T-helper 2 cell treated with Interferon-gamma antibody and Interleukin-4, amounts not matched to agents 5 μg/mL and 100 μg/mL, for 36 hours (primary cell): ENCODE data around the gene TRRAP.
"Not testable (repeated sequence)": the region's sequence is repeated elsewhere in the genome, so short reads cannot be mapped to it uniquely, and the experiment has no call there.

ENCODE experiments used
- DNase-seq: peaks from one replicate; pipeline ENCODE4 v3.0.0; 2021; ENCODE audit warnings: low spot score
- H3K27ac Mint-ChIP-seq: one replicate; pipeline ENCODE4 v1.8.0; 2021; ENCODE audit warnings: mild to moderate bottlenecking, mixed read lengths
- H3K27me3 Mint-ChIP-seq: one replicate; pipeline ENCODE4 v1.8.0; 2021; ENCODE audit warnings: low read depth, mixed read lengths
- H3K36me3 Mint-ChIP-seq: one replicate; pipeline ENCODE4 v1.8.0; 2021; ENCODE audit warnings: low read depth, mixed read lengths
- H3K4me1 Mint-ChIP-seq: one replicate; pipeline ENCODE4 v1.8.0; 2021; ENCODE audit warnings: low read depth, mixed read lengths
- H3K4me3 Mint-ChIP-seq: one replicate; pipeline ENCODE4 v1.8.0; 2022; ENCODE audit warnings: mild to moderate bottlenecking, moderate library complexity, mixed read lengths
- H3K9me3 Mint-ChIP-seq: one replicate; pipeline ENCODE4 v1.8.0; 2021; ENCODE audit warnings: mixed read lengths

The TRRAP gene

DNA sequence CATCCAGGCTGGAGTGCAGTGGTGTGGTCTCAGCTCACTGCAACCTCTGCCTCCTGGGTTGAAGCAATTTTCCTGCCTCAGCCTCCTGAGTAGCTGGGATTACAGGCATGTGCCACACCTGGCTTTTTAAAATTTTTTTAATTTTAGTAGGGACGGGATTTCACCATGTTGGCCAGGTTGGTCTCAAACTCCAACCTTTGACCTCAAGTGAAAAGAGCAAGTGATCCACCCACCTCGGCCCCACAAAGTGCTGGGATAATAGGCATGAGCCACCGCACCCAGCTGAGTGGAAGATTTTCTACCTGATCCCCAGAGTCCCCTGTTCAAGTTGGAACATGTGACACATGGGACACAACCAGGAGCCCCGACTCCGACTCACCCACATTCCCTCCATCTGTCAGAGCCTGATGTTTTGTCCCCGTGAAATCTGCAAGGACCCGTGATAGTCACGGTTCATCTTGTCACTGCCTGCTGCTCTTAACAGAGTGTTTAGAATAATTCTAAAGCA lies 161.1 kb downstream of the TRRAP start:
- Mint-ChIP-seq H3K27me3 (no peaks in the 10 kb centered on the region), H3K4me3 (no peak overlapping the region), H3K9me3 (no peaks in the 10 kb centered on the region), H3K27ac (no peak overlapping the region), H3K36me3 (peaks cover 62% of the 10 kb centered on the region), H3K4me1 (no peaks in the 10 kb centered on the region)
- DNase-seq, result no peak

DNA sequence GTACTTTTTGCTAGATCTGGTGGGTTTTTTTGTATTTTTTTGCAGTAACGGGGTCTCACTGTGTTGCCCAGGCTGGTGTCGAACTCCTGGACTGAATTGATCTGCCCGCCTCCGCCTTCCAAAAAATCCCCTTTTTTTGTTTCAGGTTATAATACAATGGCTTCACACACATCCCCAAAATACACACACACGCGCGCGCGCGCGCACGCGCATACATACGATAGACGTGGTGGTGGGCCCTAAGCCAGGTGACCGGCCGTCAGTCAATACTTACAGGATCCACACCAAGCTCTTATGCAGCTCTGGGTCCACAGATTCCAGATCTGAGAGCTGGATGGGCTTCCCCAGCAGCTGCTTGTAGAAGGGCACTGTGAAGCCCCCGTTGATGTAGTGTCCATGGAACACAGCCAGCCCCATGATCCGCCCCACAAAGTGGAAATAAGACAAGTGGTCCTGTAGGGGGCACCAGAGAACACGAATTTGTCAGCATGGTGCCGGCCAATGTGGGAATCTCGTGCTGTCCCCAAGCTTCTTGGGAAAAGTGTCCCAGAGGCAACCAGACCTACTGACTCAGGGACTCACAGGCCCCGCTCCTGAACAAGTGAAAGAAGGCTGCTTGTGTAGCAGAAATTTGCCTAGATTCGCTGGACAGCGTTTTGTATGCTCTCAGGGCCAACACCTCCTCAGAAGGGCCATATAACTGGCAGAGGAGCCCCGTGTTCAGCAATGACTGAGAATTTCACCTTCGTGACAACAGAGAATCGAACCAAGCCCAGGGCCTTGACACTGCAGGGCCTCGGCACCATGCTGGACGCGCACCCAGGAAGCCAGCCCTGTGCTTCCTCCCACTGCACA lies 162.0 kb downstream of the TRRAP start:
- Mint-ChIP-seq H3K27ac (no peak overlapping the region), H3K36me3 (peaks cover 60% of the 10 kb centered on the region), H3K27me3 (no peaks in the 10 kb centered on the region), H3K4me1 (no peaks in the 10 kb centered on the region), H3K4me3 (no peak overlapping the region), H3K9me3 (no peaks in the 10 kb centered on the region)
- peak; percentile 21 for DNase-seq

DNA sequence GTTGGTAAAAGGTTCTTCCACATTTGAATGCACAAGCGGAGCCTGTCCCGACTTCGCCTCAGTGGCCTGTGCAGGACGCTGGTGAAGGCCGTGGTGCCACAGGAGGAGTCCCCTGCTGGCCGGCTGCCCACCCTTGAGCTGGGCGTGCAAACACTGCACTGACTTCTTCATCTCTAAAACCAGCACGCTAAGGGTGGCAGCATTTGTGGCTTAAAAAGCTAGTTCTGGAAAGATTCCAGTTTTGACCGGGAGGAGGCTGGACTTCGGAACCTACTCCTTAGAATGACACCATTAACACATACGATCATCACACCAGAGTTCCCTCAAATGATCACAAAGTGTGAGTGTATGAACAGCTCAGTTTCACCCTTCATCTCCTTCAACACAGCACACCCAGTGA lies 163.2 kb downstream of the TRRAP start:
- no peak for DNase-seq
- Mint-ChIP-seq H3K27ac (peak overlapping the region; percentile 20), H3K4me3 (no peak overlapping the region), H3K9me3 (no peaks in the 10 kb centered on the region), H3K4me1 (no peaks in the 10 kb centered on the region), H3K36me3 (peaks cover 57% of the 10 kb centered on the region), H3K27me3 (no peaks in the 10 kb centered on the region)

DNA sequence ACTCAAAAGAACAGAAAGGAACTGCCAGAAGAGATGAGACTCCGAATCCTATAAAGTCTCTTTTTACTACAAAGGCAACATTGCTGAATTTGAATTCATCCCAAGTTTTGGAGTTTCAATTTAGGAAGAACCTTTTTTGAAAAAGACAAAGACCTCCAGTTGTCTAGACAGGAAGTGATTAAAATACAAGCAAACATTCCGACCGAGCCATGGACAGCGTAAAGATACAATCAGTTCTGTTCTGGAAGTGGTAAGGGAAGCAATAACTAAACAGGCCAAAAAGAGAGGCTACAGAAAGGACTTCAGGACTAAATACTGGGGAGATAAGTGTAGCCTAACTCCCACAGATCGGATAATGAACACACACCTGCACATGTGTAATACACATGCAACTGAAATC lies 164.6 kb downstream of the TRRAP start:
- Mint-ChIP-seq H3K27me3 (no peaks in the 10 kb centered on the region), H3K4me3 (no peak overlapping the region), H3K9me3 (no peaks in the 10 kb centered on the region), H3K4me1 (no peaks in the 10 kb centered on the region), H3K36me3 (peaks cover 49% of the 10 kb centered on the region), H3K27ac (peak overlapping the region; percentile 43)
- no peak for DNase-seq

DNA sequence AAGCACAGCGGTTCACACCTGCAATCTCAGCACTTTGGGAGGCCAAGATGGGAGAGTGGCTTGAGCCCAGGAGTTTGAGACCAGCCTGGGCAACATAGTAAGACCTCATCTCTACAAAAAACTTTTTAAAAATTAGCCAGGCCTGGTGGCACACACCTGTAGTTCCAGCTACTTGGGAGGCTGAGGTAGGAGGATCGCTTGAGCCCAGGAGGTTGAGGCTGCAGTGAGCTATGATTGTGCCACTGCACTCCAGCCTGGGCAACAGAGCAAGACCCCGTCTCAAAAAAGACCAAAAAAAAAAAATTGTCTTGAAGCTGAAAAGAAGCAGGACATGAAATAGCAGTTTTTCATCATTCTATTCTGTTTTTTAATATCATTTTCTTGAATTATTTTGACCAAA lies 166.5 kb downstream of the TRRAP start:
- H3K4me3 Mint-ChIP-seq, H3K27ac Mint-ChIP-seq, DNase-seq, H3K27me3 Mint-ChIP-seq, H3K4me1 Mint-ChIP-seq, H3K9me3 Mint-ChIP-seq: not testable (repeated sequence)
- H3K36me3 Mint-ChIP-seq, result peaks cover 47% of the 10 kb centered on the region

DNA sequence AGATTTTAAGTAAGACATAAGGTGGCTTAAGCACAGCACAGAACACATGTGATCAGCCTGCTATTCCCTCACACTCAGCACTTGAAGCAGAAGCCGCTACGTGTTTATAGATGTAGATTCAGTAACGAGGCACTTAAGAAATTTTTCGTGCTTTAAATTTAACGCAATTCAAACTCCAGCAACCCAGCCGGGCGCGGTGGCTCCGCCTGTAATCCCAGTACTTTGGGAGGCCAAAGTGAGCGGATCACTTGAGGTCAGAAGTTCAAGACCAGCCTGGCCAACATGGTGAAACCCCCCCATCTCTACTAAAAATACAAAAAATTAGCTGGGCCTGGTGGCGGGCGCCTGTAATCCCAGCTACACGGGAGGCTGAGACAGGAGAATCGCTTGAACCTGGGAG lies 167.9 kb downstream of the TRRAP start:
- H3K27me3 Mint-ChIP-seq, H3K4me1 Mint-ChIP-seq, H3K27ac Mint-ChIP-seq, H3K4me3 Mint-ChIP-seq, DNase-seq, H3K9me3 Mint-ChIP-seq: not testable (repeated sequence)
- H3K36me3 Mint-ChIP-seq, result peaks cover 48% of the 10 kb centered on the region

DNA sequence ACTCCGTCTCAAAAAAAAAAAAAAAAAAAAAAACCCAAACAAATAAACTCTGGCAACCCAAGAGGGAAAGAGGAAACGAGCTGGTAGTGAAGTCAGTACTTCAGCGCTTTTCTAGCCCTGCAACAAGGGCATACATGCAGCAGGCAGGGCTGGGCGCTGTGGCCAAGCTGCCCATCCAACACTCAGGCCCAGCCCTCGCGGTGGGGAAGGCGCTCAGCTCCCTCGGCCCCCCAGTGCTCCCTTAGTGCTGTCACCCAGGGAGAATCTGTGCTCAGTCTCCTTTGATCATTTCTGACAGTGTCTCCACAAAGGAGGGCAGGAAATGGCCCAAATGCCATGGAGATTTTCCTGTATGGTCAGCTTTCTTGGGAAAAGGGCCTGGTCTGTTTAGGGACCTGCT lies 168.4 kb downstream of the TRRAP start:
- Mint-ChIP-seq H3K4me3 (no peak overlapping the region), H3K9me3 (no peaks in the 10 kb centered on the region), H3K4me1 (no peaks in the 10 kb centered on the region), H3K36me3 (peaks cover 49% of the 10 kb centered on the region), H3K27me3 (no peaks in the 10 kb centered on the region), H3K27ac (no peak overlapping the region)
- no peak for DNase-seq

DNA sequence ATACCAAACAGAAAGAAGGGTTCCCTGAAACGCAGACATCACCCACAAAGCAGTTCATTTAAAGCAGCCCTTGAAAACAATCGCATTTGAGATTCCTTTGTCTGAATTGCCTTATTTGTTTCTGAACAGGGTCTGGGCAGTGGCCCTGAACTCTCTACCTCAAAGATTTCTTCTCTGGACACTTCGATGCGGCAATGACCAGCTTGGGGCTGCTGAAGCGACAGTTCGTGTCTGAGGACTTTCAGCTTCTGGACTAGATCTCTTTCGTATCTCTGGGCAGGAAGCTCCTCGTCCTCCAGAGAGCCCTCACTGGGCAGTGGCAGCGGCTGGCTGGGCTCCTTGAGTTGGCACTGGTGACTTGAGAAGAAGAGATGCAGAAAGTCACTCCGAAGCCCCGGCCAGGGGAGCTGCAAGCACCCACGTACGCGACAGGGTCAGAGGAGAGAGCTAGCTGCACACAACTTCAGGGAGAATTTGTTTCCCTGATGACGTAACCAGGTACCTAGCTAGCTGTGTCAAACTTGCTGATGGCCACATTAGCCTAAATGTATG lies 169.3 kb downstream of the TRRAP start:
- H3K27ac Mint-ChIP-seq, result no peak overlapping the region
- H3K9me3 Mint-ChIP-seq, result no peaks in the 10 kb centered on the region
- no peak for DNase-seq
- H3K4me1 Mint-ChIP-seq, result no peaks in the 10 kb centered on the region
- no peak overlapping the region for H3K4me3 Mint-ChIP-seq
- H3K27me3 Mint-ChIP-seq, result no peaks in the 10 kb centered on the region
- H3K36me3 Mint-ChIP-seq, result peaks cover 51% of the 10 kb centered on the region

DNA sequence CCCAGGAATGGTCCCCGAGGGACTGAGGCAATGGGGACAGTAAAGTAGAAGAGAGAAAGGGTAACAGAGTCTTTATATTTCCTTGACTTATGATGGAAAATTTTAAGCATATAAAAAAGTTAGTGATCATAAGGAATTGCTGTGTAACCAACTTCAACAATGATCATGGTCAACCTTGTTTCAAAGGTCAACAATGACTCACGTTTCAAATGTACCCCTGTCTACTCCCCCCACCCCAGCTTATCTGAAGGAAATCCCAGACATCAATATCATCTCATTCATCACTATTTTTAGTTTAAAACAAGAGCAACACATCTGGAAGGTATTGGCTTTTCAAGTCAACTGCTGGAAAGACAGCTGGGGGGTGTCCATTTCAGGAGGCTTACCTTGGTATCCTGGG lies 172.6 kb downstream of the TRRAP start:
- no peak for DNase-seq
- Mint-ChIP-seq H3K27ac (no peak overlapping the region), H3K4me1 (no peaks in the 10 kb centered on the region), H3K27me3 (no peaks in the 10 kb centered on the region), H3K9me3 (no peaks in the 10 kb centered on the region), H3K4me3 (no peak overlapping the region), H3K36me3 (peaks cover 44% of the 10 kb centered on the region)

DNA sequence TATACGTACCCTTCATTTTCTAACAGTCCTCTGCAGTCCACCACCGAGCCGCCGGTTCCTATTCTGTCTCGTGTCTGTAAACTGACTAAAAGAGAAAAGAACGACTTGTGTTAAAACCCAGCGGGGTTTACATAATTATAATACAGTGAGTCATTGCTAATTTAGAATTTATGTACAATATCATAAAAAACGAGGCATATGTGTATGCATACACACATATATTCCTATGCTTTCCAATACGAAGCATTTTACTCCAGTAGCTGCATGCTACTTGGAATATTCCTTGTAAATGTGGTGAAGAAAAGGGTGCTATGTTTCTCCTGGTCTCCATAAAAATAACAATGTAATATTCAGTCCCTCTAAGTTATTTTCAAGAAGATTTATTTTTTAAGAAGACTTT lies 176.4 kb downstream of the TRRAP start:
- Mint-ChIP-seq H3K4me3 (no peak overlapping the region), H3K9me3 (no peaks in the 10 kb centered on the region), H3K4me1 (no peaks in the 10 kb centered on the region), H3K27me3 (no peaks in the 10 kb centered on the region), H3K27ac (no peak overlapping the region), H3K36me3 (peaks cover 45% of the 10 kb centered on the region)
- no peak for DNase-seq

DNA sequence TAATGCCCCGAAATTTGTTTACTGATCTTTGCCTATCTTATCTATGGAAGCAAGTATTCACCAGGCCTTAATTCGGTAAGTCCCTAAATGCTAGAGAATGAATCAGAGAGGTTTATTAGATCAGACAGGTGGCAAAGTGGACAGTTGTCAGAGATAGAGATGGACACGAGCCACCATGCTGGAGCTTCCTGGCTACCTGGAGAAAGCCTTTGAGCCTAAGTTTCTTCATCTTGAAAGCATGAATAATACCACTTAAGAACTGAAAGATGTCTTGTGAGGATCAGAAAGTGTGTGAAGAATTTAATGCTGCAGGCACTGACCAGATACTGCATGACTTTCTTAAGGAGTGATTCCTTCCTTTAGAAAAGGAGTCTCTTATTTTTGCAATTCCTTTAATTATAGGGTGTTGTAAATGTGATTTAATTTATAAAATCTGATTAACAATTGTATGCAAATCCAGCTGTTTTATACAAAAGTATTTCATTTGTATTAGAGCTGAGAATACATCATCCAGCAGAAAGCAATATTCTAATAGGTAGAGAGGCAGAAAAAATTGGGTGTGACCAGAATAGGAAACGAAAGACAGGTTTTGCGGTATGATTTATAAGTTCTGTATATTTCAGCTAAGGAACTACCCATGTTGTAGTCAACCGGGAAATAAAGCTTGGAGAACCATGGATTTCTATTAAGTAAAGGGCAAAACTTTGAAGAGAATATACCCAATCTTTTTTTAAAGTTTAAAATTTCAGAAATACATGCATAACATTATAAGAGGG lies 182.9 kb downstream of the TRRAP start:
- Mint-ChIP-seq H3K27me3 (no peaks in the 10 kb centered on the region), H3K36me3 (peaks cover 9% of the 10 kb centered on the region), H3K9me3 (no peaks in the 10 kb centered on the region), H3K4me1 (peaks cover 11% of the 10 kb centered on the region), H3K4me3 (no peak overlapping the region), H3K27ac (no peak overlapping the region)
- no peak for DNase-seq
